Measurements from ENCODE around the gene KRT36.

DNA sequence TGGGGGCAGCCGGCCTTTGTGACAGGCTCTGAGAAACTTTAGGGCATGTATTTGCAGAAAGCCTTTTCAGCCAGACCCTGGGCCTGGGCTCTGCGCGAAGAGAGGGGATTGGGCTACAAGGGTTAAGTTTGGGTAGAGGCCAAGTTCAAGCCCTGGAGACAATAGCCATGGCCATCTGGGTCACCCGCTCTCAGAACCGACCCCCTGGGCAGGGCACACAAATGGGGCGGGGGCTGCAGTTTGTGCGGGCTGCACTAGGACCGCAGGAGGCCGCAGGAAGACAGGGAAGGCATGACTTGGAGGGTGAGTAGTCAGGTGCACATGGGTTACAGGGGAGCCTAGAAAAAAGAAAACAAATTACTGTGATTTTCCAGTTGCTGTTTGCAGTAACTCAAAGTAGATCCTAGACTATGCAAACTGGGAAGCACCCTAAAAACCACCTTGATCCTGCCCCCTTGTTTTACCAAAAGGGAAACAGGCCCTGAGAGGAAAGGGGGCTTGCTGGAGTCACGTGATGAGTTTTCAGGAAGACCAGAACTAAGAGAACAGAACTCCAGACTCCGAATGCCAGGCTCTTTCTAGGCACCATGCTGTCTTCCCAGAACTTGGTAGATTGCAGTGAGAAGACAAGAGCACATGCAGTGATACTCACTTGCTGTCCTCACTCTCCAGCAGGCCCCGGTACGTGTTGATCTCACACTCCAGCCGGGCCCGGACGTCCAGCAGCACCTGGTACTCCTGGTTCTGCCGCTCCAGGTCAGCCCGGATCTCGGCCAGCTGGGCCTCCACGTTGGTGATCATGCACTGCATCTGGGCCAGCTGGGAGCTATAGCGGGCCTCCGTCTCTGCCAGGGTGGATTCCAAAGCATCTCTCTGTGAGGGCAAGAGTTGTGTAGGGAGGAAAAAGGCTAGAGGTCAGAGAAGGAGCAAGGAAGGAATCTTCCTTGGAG lies 12.6 kb downstream of the KRT36 start:
- TF ChIP-seq CTCF (optimal IDR thresholded peaks at IDR 0.05 in 1 of 3, IDR thresholded peaks at IDR 0.05 in 1 of 3, conservative IDR thresholded peaks at IDR 0.05 in 1 of 3; ENCODE audit: extremely low read depth in 1 of 3, insufficient read depth in 2 of 3, low read length in 3 of 3), result no peak
- TF ChIP-seq EZH2 (IDR thresholded peaks at IDR 0.05; ENCODE audit: low read length), result no peak
